ENCODE measurements around the gene TMEM125.

Gene TMEM125

GRCh38 chr1:43269627-43270375, at the start of gene TMEM125:
Gene TMEM125, plus strand, starts transcription at chr1:43269983. Its CDS starts 2,740 bp downstream, at chr1:43272723.
- no peak for DNase-seq (ENCODE audit: low read depth, low spot score)

GRCh38 chr1:43220905-43221778, 48.6 kb upstream of the TMEM125 start:
- DNase-seq (ENCODE audit: low read depth, low spot score), result no peak

- no peak for DNase-seq (ENCODE audit: low read depth, low spot score)
These were observed 48.0 kb upstream of the TMEM125 start for GRCh38 chr1:43221797-43222196.

DNA sequence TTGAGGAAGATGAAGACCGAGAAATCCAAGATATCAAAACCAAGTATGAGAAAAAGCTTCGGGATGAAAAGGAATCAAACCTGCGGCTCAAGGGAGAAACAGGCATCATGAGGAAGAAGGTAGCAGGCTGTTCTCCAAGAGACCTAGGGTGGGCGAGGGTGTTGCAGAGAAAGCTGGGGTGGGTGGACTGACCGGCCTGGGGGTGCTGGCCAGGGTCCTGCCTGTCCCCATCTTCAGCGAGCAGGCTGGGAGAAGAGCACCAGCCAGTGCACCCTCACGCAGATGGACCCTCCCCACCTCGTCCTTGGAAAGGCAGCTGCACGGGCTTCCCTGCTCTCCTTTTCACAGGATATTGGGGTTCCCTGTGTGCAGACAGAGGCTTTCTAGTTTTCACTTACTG, 46.9 kb upstream of the TMEM125 start:
- no peak for DNase-seq (ENCODE audit: low read depth, low spot score)

DNA sequence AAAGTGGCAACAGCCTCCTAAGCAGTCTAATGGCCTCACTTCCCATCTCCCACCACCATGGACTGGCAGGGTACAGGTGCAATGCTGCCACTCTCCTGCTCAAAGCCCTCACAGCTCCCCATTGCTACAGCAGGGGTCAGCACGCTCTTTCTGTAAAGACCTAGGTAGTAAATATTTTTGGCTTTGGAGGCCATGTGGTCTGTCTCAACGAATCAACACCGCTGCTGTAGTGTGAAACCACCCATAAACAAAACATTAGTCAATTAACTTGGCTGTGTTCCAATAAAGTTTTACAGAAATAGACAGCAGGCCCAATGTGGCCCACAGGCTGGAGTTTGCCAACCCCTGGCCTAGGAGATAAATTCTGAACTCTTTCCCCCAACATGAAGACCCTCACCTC, 44.6 kb upstream of the TMEM125 start:
- DNase-seq (ENCODE audit: low read depth, low spot score), result no peak

DNA sequence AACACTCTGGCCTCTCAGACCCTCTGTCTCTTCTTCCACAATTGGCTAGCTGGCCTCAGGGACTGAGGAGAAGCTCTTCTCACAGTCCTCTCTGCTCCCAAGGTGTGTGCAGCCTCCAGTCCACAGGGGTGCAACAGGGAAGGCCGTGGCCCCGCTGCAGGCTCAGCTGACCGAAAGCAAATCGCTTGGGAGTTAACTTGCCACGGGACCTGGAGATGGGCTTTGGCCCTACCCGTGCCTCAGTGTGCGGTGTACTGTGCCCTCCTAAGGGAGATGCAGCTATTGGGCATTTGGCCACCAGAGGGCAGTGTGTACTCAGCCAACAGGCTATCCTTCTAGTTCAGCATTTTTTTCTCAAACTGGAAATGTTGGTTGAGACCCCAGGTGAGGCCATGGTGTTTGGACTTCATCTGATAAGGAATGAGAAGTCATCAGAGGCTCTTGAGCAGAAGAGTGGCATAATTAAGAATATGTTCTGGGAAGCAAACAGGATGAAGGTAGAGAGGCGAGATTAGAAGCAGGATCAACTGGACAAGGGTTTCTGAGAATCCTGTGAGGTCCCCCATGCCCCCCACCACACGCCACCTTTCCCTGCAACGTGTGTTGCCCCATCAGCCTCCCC, 42.5 kb upstream of the TMEM125 start:
- DNase-seq (ENCODE audit: low read depth, low spot score), result peak; percentile 87

- no peak for DNase-seq (ENCODE audit: low read depth, low spot score)
These were observed 39.7 kb upstream of the TMEM125 start for GRCh38 chr1:43229826-43230780.

GRCh38 chr1:43232074-43232473, 37.7 kb upstream of the TMEM125 start:
- DNase-seq (ENCODE audit: low read depth, low spot score), result peak; percentile 85

GRCh38 chr1:43232482-43232881, 37.3 kb upstream of the TMEM125 start:
- no peak for DNase-seq (ENCODE audit: low read depth, low spot score)

DNA sequence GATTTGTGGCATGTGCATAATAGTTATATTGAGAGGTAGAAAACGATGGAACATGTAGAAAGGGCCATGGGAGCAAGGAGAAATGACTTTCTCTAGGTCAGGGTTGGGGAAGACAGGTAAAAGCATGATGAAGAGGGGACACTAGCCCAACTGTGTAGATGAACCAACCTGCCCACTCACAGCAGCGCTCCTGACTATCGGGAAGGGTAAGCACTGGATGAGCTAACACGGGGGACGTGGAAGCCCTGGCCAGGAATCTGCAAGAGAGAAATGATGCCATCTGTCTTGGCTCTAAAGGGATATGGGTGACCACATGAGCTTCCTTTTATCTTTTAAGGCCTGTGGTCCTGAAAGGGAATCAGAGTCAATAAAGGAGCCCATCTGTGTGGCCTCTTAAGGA, 36.2 kb upstream of the TMEM125 start:
- DNase-seq (ENCODE audit: low read depth, low spot score), result no peak

- DNase-seq (ENCODE audit: low read depth, low spot score), result no peak
These were observed 35.5 kb upstream of the TMEM125 start for GRCh38 chr1:43234267-43234666.

GRCh38 chr1:43235040-43235439, 34.7 kb upstream of the TMEM125 start:
- DNase-seq (ENCODE audit: low read depth, low spot score), result no peak

DNA sequence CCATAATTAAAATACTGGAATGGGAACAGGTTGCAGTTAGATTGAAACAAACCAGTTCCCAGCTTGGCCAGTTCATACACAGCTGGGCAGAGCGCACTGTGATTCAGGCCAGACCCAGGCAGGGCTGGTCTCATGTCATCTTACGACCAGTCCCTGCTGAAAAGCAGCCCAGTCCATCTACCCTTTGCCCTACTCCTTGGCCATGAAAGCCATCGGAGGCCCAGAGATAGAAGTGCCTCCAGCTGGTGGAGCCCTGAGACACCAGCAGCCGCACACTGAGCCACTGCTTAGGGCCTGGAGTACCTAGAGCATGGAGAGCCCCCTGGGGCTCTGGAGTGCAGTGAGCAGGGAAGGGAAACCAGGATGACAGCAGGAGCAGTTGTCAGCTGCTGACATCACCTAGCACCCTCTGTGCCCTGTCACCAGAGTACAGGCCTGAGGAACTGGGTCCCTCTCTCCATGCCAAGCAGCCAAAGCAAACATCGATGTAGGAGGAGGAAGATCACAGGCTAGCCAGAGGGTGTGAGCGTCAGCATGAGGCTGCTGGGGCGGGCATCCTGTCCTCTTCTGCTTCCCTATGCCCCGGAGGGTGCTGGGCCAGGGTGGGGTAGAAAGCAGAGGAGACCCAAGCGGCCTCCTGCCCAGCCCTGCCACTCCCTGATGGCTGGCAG, 34.2 kb upstream of the TMEM125 start:
- DNase-seq (ENCODE audit: low read depth, low spot score), result no peak

DNA sequence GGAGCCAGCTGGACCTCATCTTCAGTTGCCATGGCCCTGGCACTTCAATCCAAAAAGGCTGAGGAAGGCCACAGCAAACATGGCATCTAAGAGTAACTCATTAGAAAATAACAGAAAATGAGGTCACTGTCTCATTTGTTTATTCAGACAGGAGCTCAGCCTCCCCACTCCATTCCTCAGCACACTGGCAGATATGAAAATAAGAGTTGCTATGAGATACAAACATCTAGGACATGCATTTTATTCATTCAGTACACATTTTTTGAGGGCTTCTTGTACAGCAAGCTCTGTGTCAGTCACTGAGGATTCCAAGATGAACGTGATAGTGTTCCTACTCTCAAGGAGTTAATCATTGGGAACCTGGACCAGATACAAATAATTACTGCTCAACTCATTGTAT, 32.7 kb upstream of the TMEM125 start:
- no peak for DNase-seq (ENCODE audit: low read depth, low spot score)

DNA sequence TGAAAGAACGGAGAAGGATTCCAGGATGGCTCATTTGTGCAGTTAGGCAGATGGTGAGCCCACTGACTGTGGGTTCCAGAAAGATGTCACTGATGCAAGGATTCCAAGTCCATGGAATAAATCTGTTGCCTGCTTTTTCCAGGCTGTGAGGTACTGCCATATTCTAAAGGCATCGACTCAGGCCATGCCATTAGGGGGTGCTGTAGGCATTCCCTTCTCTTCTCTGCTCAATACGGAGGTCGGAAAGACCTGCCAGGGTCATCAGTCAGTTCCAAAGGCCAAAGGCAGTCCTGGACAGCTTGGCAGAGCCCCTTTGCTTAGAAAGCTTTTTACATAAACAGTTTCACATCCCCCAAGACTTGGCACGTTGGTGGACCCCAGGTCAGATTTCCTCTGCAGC, 31.7 kb upstream of the TMEM125 start:
- peak; percentile 79 for DNase-seq (ENCODE audit: low read depth, low spot score)

GRCh38 chr1:43238991-43239469, 30.8 kb upstream of the TMEM125 start:
- DNase-seq (ENCODE audit: low read depth, low spot score), result no peak

- DNase-seq (ENCODE audit: low read depth, low spot score), result no peak
These were observed 30.3 kb upstream of the TMEM125 start for GRCh38 chr1:43239484-43239883.

- peak; percentile 71 for DNase-seq (ENCODE audit: low read depth, low spot score)
These were observed 28.4 kb upstream of the TMEM125 start for GRCh38 chr1:43241413-43241836.

GRCh38 chr1:43243299-43243698, 26.5 kb upstream of the TMEM125 start:
- no peak for DNase-seq (ENCODE audit: low read depth, low spot score)

DNA sequence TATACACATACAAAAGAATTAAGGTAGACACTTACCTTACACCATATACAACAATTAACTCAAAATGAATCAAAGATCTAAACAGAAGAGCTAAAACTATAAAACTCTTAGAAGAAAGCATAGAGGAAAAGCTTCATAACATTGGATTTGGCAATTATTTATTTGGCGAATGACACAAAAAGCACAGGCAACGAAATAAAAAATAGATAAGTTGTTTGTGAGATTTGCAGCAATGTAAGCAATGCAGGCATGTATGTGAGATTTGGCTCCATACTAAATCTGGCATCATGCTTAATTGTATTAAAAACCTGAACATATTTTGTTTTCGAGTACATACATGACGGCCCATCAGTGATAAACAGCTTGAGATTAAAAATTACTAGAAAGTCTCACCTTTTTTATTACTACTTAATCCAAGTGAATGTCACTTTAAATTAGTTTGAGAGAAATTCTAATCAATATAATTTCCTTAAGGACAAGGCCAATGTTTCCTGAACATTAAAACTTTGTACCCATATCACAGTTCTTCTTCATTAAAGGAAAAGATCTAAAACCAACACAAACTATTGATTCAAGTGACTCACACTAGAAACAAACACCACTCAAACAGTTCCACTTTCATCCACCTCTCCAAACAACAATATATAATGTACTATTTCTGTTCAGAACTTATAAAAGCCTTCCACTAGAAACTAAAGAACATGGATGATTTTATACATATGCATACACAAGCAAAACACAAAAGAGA, 23.1 kb upstream of the TMEM125 start:
- no peak for DNase-seq (ENCODE audit: low read depth, low spot score)

Measured in astrocyte of the hippocampus (primary cell).